Measurements from ENCODE around the gene PLS1.
"Not testable (repeated sequence)": the region's sequence is repeated elsewhere in the genome, so short reads cannot be mapped to it uniquely, and the experiment has no call there.

The PLS1 gene

GRCh38 chr3:142578329-142579223, 17.6 kb upstream of the PLS1 start, which contains the start of gene ATR:
Gene ATR, minus strand, starts transcription at chr3:142578733. Its CDS starts 29 bp downstream, at chr3:142578704.
- H3K4me3 ChIP-seq (ENCODE audit: low read depth, low read length): peak within 1 kb of the TSS; percentile 91
- TF ChIP-seq CTCF (IDR thresholded peaks at IDR 0.05; ENCODE audit: low read depth, low read length): no peak
- peak; percentile 82 for TF ChIP-seq MYC (IDR thresholded peaks at IDR 0.05; ENCODE audit: low read depth, low read length)
- TF ChIP-seq MAX (IDR thresholded peaks at IDR 0.05; ENCODE audit: low read depth, low read length): peak; percentile 78
- TF ChIP-seq POLR2A (IDR thresholded peaks at IDR 0.05; ENCODE audit: extremely low read depth, insufficient read length): peak; percentile 69
- DNase-seq (ENCODE audit: low read depth): peak; percentile 98

GRCh38 chr3:142580061-142580423, 16.2 kb upstream of the PLS1 start:
- no peak for TF ChIP-seq POLR2A (IDR thresholded peaks at IDR 0.05; ENCODE audit: extremely low read depth, insufficient read length)
- no peak for TF ChIP-seq CTCF (IDR thresholded peaks at IDR 0.05; ENCODE audit: low read depth, low read length)
- H3K4me3 ChIP-seq (ENCODE audit: low read depth, low read length): no peak overlapping the region
- DNase-seq (ENCODE audit: low read depth): no peak

GRCh38 chr3:142581070-142581469, 15.1 kb upstream of the PLS1 start:
- DNase-seq (ENCODE audit: low read depth); H3K4me3 ChIP-seq (ENCODE audit: low read depth, low read length): not testable (repeated sequence)

- H3K4me3 ChIP-seq (ENCODE audit: low read depth, low read length): no peak overlapping the region
- peak; percentile 45 for TF ChIP-seq CTCF (IDR thresholded peaks at IDR 0.05; ENCODE audit: low read depth, low read length)
- no peak for TF ChIP-seq POLR2A (IDR thresholded peaks at IDR 0.05; ENCODE audit: extremely low read depth, insufficient read length)
- TF ChIP-seq MYC (IDR thresholded peaks at IDR 0.05; ENCODE audit: low read depth, low read length): no peak
- no peak for TF ChIP-seq MAX (IDR thresholded peaks at IDR 0.05; ENCODE audit: low read depth, low read length)
- peak; percentile 77 for DNase-seq (ENCODE audit: low read depth)
These were observed 9.3 kb upstream of the PLS1 start for GRCh38 chr3:142586803-142587406.

- H3K4me3 ChIP-seq (ENCODE audit: low read depth, low read length): no peak overlapping the region
- TF ChIP-seq CTCF (IDR thresholded peaks at IDR 0.05; ENCODE audit: low read depth, low read length) (no peak), MYC (IDR thresholded peaks at IDR 0.05; ENCODE audit: low read depth, low read length) (no peak), POLR2A (IDR thresholded peaks at IDR 0.05; ENCODE audit: extremely low read depth, insufficient read length) (no peak), MAX (IDR thresholded peaks at IDR 0.05; ENCODE audit: low read depth, low read length) (no peak)
- no peak for DNase-seq (ENCODE audit: low read depth)
These were observed 7.5 kb upstream of the PLS1 start for GRCh38 chr3:142588703-142589102.

- not testable (repeated sequence) for H3K4me3 ChIP-seq (ENCODE audit: low read depth, low read length); DNase-seq (ENCODE audit: low read depth)
These were observed 3.9 kb upstream of the PLS1 start for GRCh38 chr3:142592268-142592667.

- H3K4me3 ChIP-seq (ENCODE audit: low read depth, low read length): no peak overlapping the region
- TF ChIP-seq POLR2A (IDR thresholded peaks at IDR 0.05; ENCODE audit: extremely low read depth, insufficient read length) (no peak), MAX (IDR thresholded peaks at IDR 0.05; ENCODE audit: low read depth, low read length) (no peak), CTCF (IDR thresholded peaks at IDR 0.05; ENCODE audit: low read depth, low read length) (no peak), MYC (IDR thresholded peaks at IDR 0.05; ENCODE audit: low read depth, low read length) (no peak)
- no peak for DNase-seq (ENCODE audit: low read depth)
These were observed 1.1 kb upstream of the PLS1 start for GRCh38 chr3:142595141-142595540.
